Stimulated activated CD8-positive, alpha-beta memory T cell treated with anti-CD3 and anti-CD28 coated beads, Interleukin-15, amount 100 ng/mL, for 4 hours (primary cell): Measurements from ENCODE around the gene ACAD9.
A peak's percentile ranks its signal among the peaks of the same experiment; 100 is the strongest.
"Not testable (repeated sequence)": the region's sequence is repeated elsewhere in the genome, so short reads cannot be mapped to it uniquely, and the experiment has no call there.

Source experiments
- DNase-seq, 2 donors: peaks; one replicate each; pipeline ENCODE4 v3.0.0-alpha.2; 2020; ENCODE audit warnings: low read depth in 2 of 2

The ACAD9 gene

GRCh38 chr3:128895843-128896697 lies 16.6 kb downstream of the ACAD9 start:
- DNase-seq = no peak

- no peak for DNase-seq
Measured at GRCh38 chr3:128902426-128902825, 23.0 kb downstream of the ACAD9 start.

GRCh38 chr3:128903501-128903900 lies 24.1 kb downstream of the ACAD9 start:
- DNase-seq = no peak

GRCh38 chr3:128906031-128906803 lies 26.8 kb downstream of the ACAD9 start:
- no peak for DNase-seq

- DNase-seq = no peak
Measured at GRCh38 chr3:128906804-128907525, 27.5 kb downstream of the ACAD9 start.

- DNase-seq = no peak
Measured at GRCh38 chr3:128907706-128908445, 28.5 kb downstream of the ACAD9 start.

- no peak for DNase-seq
Measured at GRCh38 chr3:128908951-128909350, 29.5 kb downstream of the ACAD9 start.

GRCh38 chr3:128910006-128910405 lies 30.6 kb downstream of the ACAD9 start:
- no peak for DNase-seq

GRCh38 chr3:128911911-128912310 lies 32.5 kb downstream of the ACAD9 start:
- no peak for DNase-seq

- no peak for DNase-seq
Measured at GRCh38 chr3:128914966-128915645, 35.7 kb downstream of the ACAD9 start.

- DNase-seq = no peak
Measured at GRCh38 chr3:128917291-128917690, 37.9 kb downstream of the ACAD9 start.

GRCh38 chr3:128919988-128920387 lies 40.6 kb downstream of the ACAD9 start:
- no peak for DNase-seq

- DNase-seq = peak in 1 of 2 donors; percentile 37
Measured at GRCh38 chr3:128922804-128923459, 43.5 kb downstream of the ACAD9 start.

- no peak for DNase-seq
Measured at GRCh38 chr3:128923576-128923975, 44.2 kb downstream of the ACAD9 start.

GRCh38 chr3:128923986-128924385 lies 44.6 kb downstream of the ACAD9 start:
- not testable (repeated sequence) for DNase-seq

- no peak for DNase-seq
Measured at GRCh38 chr3:128929364-128929763, 49.9 kb downstream of the ACAD9 start.

- no peak for DNase-seq
Measured at GRCh38 chr3:128931046-128931445, 51.6 kb downstream of the ACAD9 start.

GRCh38 chr3:128932516-128933212 lies 53.2 kb downstream of the ACAD9 start:
- DNase-seq = no peak

- DNase-seq = no peak
Measured at GRCh38 chr3:128933213-128933921, 53.9 kb downstream of the ACAD9 start.
